BE2C (cell line): ENCODE data around the gene LDB2.

ENCODE experiments used
- DNase-seq: peaks from one replicate; pipeline ENCODE4 v3.0.0-alpha.2; 2020
- H3K27me3 ChIP-seq: fragments of 250-450 bp; sonication (Bioruptor Pico); 2 replicates; pipeline ENCODE4 v1.5.1; 2020; ENCODE audit warnings: mild to moderate bottlenecking
- H3K36me3 ChIP-seq: fragments of 250-450 bp; sonication (Bioruptor Pico); 2 replicates; pipeline ENCODE4 v1.5.1; 2020; ENCODE audit warnings: mild to moderate bottlenecking
- H3K4me1 ChIP-seq: fragments of 250-450 bp; sonication (Bioruptor Pico); 2 replicates; pipeline ENCODE4 v1.5.1; 2020
- H3K4me3 ChIP-seq: 2 replicates; pipeline ENCODE4 v1.5.1; 2011; ENCODE audit warnings: low read depth, low read length
- H3K9me3 ChIP-seq: fragments of 250-450 bp; sonication (Bioruptor Pico); 2 replicates; pipeline ENCODE4 v1.5.1; 2020
- TF ChIP-seq, protein P1 (sequence below): IDR thresholded peaks from 2 replicates; pipeline ENCODE4 v1.5.1; 2012; ENCODE audit warnings: mild to moderate bottlenecking, low read depth, low read length

LDB2 gene

DNA sequence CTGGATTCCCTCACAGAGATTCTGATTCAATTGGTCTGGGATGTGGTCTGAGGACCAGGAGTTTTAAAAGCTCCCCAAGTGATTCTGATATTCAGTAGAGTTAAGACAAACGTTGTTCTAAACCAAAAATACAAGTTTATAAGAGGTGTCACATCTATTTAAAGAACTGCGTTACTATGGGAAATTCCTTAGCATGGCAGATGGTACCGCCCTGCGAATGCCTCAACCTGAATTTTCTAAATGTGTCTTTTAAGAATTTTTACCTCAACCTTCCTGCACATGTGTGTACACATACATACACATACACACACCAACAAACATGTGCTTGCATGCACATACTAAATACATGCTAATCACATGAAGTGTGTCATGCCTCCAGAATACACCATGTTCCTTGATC lies 343.3 kb downstream of the LDB2 start:
- no peak for DNase-seq
- H3K9me3 ChIP-seq, result no peaks in the 10 kb centered on the region; the same call in 1 of the 2 replicates
- no peak overlapping the region for H3K4me3 ChIP-seq
- TF ChIP-seq, protein P1, sequence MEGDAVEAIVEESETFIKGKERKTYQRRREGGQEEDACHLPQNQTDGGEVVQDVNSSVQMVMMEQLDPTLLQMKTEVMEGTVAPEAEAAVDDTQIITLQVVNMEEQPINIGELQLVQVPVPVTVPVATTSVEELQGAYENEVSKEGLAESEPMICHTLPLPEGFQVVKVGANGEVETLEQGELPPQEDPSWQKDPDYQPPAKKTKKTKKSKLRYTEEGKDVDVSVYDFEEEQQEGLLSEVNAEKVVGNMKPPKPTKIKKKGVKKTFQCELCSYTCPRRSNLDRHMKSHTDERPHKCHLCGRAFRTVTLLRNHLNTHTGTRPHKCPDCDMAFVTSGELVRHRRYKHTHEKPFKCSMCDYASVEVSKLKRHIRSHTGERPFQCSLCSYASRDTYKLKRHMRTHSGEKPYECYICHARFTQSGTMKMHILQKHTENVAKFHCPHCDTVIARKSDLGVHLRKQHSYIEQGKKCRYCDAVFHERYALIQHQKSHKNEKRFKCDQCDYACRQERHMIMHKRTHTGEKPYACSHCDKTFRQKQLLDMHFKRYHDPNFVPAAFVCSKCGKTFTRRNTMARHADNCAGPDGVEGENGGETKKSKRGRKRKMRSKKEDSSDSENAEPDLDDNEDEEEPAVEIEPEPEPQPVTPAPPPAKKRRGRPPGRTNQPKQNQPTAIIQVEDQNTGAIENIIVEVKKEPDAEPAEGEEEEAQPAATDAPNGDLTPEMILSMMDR, result no peak
- no peaks in the 10 kb centered on the region for H3K36me3 ChIP-seq
- H3K27me3 ChIP-seq, result no peaks in the 10 kb centered on the region
- H3K4me1 ChIP-seq, result no peaks in the 10 kb centered on the region

DNA sequence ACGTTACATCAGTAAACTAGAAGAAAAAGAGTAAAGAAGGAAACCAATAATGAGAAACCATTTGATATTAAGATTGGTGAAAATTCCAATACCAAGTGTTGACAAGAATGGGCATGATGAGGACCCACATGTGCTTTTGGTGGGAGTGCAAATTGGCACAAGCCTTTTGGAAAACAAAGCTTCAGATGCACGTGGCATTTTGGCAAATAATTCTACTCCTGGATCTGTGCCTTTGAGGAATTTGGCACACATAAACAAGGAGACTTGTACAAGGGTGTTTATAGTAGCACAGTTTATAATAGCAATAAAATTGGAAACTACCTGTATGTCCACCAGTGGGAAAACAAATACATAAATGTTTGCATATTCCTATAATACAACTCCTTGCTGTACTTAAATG lies 347.9 kb downstream of the LDB2 start:
- Histone ChIP-seq H3K4me3 (no peak overlapping the region), H3K27me3 (no peaks in the 10 kb centered on the region), H3K4me1 (no peaks in the 10 kb centered on the region), H3K36me3 (no peaks in the 10 kb centered on the region), H3K9me3 (no peaks in the 10 kb centered on the region; the same call in 1 of the 2 replicates)
- DNase-seq, result no peak
- TF ChIP-seq, protein P1, result no peak

DNA sequence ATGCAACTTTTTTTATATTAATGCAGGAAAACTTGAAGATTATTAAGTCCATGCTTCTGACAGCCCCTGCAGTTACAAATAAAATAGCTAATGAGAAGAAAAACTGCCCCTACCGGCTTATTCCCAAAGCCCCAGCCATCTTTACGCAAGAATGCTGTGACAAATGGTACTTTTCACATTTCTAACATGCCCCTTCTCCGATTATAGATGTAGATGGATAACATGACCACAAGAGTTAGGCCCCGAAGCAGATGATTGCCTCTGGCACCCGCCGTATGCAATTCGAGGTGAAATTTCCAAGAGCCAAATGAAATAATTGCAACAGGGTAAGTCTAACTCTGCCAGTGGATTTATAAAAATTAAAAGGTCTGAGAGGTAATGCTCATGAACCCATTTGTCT lies 352.8 kb downstream of the LDB2 start:
- no peaks in the 10 kb centered on the region for H3K36me3 ChIP-seq
- TF ChIP-seq, protein P1, result no peak
- no peaks in the 10 kb centered on the region for H3K9me3 ChIP-seq
- no peak overlapping the region for H3K4me3 ChIP-seq
- H3K4me1 ChIP-seq, result no peaks in the 10 kb centered on the region
- no peak for DNase-seq
- no peaks in the 10 kb centered on the region for H3K27me3 ChIP-seq

DNA sequence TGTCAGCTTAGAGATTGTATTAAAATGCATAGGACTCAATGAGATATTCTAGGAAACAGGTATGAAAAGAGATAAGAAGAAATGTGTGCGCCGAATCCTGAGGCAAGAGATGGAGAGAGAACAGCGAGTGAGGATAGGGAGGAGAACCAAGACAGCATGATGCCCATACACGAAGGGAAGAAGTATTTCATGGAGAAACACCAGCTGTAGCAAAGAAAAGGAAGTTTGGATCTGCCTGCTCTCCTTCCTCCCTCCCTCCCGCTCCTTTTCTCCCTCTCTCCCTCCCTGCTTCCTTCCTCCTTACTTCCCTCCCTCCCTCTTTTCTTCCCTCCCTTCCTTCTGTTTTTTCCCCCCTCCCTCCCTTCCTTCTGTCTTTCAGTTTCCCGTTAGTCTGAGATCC lies 353.6 kb downstream of the LDB2 start:
- Histone ChIP-seq H3K27me3 (no peaks in the 10 kb centered on the region), H3K4me1 (no peaks in the 10 kb centered on the region), H3K4me3 (no peak overlapping the region), H3K36me3 (no peaks in the 10 kb centered on the region), H3K9me3 (no peaks in the 10 kb centered on the region)
- TF ChIP-seq, protein P1, result no peak
- no peak for DNase-seq

DNA sequence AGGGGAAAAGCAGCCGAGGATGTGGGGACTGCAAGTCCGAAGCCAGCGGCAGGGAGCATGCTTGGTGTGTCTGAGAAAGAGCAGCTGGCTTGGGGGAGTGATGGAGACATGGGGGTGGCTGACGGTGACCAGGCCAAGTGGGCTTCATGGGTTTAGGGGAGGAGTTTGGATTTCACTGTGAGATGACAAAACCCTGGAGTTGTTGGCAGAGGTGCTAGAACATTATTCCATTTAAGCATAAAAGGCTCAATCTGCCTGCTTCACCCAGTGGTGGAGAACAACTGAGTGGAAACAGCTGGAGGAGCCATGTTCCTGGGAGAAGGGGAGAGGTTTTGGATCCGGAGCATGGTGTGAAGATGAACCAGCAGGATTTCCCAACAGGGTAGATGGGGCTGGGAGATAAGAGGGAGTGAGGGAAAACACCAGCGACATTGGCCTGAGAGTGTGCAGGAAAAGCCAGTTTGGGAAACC lies 354.2 kb downstream of the LDB2 start:
- Histone ChIP-seq H3K27me3 (no peaks in the 10 kb centered on the region), H3K9me3 (no peaks in the 10 kb centered on the region), H3K4me1 (no peaks in the 10 kb centered on the region), H3K4me3 (no peak overlapping the region), H3K36me3 (no peaks in the 10 kb centered on the region)
- TF ChIP-seq, protein P1, result no peak
- no peak for DNase-seq

DNA sequence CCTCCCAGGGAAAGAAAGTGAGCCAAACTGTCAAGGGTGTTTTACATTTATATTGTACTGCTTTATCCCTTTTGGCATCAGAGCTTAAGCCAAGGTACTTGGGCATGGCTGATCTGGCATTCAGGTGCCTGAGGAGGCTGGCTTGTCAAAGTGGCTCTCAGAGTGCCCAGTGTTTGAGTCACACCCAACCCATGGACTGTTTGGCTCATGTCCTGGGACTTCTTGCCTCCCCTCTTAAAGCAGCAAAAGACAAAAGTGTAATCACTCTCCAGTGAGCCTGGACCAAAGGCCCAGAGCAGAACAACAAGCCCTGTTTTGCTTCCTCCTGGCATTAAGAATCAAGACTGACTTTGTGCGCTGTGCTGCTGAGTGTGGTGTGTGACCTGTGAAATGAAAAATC lies 360.5 kb downstream of the LDB2 start:
- Histone ChIP-seq H3K4me1 (no peaks in the 10 kb centered on the region), H3K4me3 (no peak overlapping the region), H3K9me3 (no peaks in the 10 kb centered on the region), H3K27me3 (no peaks in the 10 kb centered on the region), H3K36me3 (no peaks in the 10 kb centered on the region)
- DNase-seq, result no peak
- TF ChIP-seq, protein P1, result no peak
